NCI-H69 (cell line): ENCODE measurements around the gene PRKAR1B.
"Not testable (repeated sequence)": the region's sequence is repeated elsewhere in the genome, so short reads cannot be mapped to it uniquely, and the experiment has no call there.

Experiments used
- DNase-seq: peaks from one replicate; lab custom pipeline; 2025; lab: John Stamatoyannopoulos, UW

The PRKAR1B gene

DNA sequence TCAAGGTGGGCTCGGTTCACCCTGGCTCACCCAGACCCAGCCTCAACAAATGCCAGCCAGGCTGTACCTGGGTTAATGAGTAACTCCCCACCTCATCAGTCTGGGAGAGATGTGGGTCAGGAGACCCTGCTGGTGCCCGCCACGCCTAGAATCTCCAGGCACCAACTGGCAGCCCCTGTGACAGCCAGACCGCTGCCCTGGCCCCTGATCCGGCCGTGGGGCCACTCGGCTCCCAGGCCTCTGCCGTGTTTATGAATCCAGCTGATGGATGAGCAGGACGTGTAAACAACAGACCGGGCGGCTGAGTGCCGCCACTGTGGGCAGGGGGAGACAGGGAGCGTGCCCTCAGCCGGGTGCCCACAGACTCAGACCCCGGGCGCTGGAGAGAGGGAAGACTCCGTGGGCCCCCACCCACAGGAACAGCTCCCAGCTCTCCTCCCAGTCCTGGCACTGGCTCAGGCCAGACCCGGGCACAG is 173.4 kb downstream of the PRKAR1B start:
- no peak for DNase-seq

DNA sequence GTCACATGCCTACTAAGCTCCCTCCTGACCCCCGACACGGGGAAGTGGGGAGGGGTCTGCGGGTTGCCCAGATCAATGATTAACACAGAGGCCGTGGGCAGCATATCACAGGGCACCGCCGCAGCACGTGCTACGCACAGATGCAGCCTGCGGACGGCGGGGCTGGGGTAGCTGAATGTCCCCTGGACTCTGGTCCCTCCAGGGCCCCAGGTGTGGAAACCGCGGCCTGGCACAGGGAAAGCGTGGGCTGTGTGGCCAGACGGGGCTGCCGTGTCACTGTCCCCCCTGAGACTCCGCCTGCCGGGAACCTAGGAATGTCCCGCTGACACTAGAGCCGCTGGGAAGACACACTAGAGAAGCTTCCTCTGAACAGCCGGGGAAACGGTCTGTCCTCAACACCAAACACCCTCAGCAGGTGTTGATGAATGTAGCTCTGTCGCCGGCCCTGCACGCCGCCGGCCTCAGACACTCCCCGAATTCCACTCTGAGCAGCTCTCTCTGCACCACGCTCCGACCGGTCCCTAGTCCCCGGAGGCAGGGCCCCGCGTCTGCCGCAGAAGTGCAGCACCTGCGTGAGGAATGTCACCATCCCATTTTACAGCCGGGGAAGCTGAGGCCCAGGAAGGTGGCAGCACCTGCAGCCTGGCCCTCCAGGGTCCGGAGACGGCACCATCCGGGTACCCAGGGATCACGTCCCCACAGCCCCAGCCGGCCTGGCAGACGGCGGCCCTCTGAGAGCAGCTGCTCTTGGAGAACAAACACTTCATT is 174.0 kb downstream of the PRKAR1B start:
- DNase-seq, result no peak

DNA sequence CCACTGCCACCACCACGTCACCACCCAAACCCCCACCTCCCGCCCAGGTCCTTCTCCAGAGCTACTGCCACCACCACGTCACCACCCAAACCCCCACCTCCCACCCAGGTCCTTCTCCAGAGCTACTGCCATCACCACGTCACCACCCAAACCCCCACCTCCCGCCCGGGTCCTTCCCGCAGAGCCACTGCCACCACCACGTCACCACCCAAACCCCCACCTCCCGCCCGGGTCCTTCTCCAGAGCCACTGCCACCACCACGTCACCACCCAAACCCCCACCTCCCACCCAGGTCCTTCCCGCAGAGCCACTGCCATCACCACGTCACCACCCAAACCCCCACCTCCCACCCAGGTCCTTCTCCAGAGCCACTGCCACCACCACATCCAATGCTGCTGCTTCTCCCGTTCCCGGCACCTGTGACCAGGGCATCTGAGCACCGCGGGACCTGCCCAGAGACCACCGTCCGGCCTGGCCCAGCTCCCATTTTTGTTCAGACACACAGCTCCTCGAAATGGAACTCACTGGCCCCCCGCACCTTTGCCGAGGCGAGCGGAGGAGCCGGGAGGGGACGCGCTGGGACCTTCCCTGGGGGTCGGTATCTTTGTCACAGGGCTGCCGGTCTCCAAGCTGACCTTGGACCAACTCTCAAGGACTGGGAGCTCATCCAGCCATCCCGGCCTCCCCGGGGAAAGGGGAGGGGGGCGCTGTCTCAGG is 174.8 kb downstream of the PRKAR1B start:
- DNase-seq, result not testable (repeated sequence)

DNA sequence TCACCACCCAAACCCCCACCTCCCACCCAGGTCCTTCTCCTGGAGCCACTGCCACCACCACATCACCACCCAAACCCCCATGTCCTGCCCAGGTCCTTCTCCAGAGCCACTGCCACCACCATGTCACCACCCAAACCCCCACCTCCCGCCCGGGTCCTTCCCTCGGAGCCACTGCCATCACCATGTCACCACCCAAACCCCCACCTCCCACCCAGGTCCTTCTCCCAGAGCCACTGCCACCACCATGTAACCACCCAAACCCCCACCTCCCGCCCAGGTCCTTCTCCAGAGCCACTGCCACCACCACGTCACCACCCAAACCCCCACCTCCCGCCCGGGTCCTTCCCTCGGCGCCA is 175.5 kb downstream of the PRKAR1B start:
- DNase-seq, result not testable (repeated sequence)

DNA sequence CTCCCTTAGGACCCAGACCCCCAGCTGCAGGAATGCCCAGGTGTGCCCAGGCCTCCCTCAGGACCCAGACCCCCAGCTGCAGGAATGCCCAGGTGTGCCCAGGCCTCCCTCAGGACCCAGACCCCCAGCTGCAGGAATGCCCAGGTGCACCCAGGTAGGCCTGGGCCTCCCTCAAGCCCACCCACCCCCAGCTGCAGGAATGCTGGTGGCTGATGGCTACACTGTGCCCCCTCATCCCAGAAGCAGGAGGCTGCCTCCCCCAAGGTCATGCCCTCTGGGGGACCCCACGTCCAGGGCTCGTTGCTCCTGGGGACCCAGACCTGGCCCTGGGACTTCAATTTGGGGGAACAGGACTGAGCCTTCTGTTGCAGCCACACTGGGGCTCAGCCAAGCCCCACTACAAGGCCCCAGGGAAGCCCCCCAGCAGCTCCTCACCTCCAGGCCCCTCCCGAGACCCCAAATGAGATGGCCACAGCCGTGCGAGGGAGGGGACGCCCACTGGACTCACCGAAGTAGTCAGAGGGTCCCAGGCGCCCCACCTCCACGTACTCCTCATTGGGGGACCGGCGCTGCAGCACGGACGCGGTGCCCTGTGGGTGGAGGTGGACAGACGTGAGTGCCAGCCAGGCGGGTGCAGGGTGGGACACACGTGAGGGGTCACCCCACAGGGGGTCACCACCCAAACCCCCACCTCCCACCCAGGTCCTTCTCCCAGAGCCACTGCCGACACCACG is 176.0 kb downstream of the PRKAR1B start:
- DNase-seq, result no peak

DNA sequence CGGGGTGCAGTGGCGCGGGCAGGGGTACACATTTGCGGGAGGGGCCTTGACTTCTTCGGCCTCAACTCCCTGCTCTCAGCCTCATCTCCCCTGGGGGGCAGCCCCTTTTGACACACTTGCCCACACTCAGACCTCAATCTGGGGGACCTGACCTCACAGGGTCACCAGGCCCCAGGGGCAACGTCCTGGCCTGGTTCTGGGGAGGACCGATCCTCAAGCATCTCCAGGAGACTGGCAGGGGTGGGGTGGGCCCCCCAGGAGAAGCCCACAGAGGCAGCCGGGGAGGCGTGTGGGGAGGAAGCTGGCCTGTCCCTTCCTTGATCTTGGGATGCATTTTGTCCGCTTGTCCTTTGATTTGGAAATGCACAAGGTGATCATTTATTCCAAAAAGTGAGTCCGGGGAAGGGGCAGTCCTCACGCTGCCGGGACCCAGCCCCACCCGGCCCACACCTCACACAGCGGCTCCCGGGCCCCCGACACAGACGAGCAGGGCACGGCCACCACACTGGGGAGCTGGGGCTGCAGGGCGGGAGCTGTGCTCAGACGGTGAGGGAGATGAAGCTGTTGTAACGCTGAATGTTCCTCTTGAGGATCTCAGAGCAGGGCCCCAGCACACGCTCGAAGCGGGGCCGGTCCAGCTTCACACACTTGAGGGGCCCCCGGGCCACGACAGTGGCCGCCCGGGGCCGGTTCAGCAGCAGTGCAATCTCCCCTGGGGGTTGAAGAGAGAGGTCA is 177.0 kb downstream of the PRKAR1B start:
- no peak for DNase-seq

DNA sequence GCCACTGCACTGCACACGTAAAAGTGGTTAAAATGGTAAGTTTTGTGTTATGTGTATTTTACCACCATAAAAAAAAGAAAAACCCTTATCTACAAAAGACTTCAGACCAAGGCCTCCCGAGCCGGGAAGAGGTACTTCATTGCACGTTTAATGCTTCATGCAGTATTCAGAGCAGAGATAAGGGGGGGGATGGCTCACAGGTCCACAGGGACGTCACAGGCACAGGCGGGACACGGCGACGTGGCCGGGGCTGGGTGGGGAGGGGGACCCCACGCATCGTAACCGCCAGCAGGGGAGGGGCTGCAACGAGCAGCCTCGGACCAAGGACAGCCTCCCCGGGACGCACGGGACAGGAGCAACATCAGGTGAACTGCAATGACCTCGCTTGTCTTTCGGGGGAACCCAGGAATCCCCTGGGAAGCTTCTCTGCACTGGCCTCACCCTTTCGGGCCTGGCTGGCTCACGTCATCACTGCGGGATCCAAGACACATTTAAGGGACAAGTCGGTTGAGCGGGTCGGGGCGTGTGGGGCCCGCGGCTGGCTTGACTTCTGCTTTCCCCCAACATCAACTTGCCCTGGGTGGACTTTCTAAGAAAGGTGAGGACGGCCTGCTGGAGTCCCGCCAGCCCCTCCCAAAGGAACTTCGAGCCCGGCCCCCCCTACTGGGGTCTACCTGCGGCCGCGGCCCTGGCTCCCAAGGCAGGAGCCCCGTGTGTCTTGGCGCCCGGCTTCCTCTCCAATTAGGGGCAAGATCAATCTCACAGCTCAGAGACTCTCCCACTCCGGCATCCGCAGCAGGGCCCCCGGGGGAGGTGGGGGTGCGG is 177.8 kb downstream of the PRKAR1B start:
- no peak for DNase-seq

DNA sequence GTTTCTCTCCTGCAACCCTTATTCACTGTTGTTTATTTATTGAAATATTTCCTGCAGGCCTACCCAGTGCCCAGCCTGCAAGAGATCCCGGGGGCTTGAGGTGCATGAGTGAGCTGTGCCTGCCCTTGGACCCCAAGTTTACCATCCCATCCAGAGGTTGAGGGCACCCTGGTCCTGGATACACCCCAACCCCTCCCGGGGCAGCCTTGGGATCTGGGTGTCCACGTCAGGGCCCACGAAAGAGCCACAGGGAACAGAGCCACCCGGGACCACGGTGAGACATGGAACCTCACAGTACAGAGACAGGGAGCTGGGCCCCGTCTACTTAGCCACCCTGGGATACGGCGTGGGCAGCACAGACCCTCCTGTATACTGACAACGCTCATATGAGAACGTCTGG is 178.7 kb downstream of the PRKAR1B start:
- no peak for DNase-seq

DNA sequence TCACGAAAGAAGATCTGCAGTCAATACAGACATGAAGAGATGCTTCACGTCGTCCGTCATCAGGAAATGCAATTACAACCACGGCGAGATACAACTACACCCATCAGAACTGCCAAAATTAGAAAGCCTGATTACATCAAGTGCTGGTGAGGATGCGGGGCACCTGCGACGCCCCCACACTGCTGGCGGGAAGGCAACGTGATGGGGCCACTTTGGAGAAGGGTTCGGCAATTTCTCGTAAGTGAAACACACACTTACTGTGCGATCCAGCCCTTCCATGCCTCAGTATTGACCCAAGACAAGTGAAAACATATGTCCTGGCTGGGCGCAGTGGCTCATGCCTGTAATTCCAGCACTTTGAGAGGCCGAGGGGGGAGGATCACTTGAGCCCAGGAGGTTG is 181.6 kb downstream of the PRKAR1B start:
- no peak for DNase-seq

DNA sequence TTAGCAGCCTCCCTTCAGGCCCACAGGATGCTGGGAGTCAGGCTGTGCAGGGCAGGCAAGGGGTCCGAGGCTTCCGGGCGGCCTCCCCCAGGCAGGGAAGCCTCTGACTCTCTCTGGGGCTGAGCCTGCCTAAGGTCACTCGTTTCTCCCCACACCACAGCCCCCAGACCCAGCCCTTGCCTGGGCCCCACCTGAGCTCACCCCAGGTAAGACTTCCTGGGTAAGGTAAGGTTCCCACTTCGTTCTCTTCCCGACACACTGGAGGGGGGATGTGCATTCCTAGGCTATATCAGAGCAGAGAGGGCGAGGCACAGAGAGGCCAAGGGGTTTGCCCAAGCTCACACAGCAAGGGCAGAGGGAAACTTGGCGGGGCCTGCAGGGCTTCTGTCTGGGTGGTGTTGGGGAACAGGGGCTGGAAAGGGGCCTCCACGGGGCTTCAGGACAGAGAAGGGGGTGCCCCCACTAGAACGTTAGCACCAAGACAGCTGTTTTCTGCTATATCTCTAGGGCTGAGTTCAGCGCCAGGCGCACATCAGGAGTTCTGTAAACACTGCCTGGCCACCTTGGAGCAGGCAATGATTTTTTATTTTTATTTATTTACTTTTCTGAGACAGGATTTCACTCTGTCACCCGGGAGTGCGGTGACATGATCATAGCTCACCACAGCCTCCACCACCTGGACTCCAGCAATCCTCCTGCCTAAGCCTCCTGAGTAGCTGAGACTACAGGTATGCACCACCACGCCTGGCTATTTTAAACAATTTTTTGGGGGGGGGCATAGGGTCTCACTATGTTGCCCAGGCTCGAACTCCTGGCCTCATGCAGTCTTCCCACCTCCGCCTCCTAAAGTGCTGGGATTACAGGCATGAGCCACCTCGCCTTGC is 182.5 kb downstream of the PRKAR1B start:
- DNase-seq, result no peak

DNA sequence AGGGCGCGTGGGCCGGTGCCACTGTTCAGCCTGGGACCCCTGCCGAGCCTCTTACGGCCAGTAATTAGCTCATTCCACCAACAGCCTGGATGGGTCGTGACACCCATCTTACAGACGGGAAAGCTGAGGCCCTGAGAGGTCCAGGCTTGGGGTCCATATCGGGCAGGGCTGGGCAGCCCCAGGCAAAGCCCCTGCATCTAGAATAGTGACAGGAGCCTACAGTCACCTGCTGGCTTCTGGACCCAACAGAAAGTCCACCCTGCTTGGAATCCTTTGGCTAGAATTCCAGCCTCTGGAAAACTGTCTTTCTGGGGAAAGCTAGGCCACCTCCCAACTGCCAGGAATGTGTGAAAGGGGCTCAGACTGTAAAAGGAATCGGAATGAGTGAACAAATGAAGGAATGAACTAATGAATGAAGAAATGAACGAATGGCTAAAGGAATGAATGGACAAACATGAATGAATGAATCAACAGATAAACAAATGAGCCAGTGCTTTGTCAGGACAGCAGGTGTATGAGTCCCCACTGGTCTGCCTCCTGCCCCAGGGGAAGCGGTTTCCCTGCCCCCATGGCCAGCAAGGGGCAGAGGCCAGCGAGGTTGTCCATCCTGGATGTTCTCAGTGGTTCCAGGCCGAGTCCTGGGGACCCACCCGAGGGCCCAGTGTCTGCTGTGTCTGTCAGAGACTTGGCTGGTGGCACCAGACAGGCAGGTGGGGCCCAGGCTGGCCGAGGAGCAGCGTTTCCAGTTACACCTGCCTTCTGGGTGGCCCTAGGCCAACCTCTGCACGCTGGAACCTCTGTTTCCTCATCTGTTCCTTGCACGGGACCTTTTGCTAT is 183.4 kb downstream of the PRKAR1B start:
- DNase-seq, result no peak

DNA sequence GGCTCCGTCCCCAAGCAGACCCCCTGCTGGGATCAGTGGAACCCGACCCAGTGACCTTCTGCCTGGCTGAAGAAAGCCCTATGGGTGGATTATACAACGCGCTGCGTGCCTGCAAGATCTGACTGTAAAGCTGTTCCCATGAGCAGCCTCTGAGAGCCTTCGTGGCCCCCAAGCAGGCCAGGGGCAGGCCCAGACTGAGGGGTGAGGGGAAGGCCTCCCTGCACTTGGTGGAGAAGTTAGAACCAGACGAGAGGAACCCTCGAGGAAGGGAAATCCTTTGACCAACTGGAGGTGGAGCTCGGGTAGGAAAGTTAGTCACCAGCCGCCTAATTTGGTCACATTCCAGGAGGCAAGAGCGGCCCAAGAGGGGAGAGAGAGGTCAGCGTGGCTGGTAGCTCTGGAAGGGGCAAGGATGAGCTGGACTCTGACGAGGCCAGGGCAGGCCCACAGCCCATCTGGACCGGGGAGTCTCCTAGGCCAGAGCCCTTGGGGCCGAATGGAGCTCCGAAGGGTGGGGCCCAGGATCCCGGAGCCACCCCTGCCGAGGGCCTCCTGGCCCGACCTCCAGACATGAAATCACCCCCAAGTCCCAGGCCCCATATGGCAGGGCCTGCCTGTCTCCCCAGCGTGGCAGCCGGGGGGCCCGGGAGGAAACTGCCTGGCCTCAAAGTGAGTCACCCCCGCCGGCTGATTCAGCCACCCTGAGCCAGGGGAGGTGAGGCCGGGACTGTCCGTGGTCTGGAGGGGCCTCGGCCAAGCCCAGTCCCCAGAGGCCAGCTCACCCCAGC is 184.2 kb downstream of the PRKAR1B start:
- no peak for DNase-seq

DNA sequence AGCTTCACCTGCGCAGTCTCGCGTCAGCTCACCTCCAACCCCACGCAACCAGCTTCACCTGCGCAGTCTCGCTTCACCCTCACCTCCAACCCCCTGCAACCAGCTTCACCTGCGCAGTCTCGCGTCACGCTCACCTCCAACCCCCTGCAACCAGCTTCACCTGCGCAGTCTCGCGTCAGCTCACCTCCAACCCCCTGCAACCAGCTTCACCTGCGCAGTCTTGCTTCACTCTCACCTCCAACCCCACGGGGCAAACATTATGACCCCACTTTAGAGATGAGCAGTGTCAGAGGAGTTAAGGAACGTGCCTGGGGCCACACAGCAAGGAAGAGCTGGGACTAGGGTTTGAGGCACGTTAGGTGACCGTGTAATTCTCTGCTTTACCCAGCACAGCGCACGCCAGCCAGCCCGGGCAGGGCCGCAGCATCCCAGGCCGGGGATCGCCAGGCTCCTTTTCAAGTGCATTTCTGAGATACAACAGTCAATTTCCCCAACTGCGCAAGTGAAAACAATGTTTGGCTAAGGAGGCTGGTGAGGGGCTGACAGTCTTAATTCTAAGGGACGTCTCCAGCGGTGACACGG is 184.9 kb downstream of the PRKAR1B start:
- no peak for DNase-seq

DNA sequence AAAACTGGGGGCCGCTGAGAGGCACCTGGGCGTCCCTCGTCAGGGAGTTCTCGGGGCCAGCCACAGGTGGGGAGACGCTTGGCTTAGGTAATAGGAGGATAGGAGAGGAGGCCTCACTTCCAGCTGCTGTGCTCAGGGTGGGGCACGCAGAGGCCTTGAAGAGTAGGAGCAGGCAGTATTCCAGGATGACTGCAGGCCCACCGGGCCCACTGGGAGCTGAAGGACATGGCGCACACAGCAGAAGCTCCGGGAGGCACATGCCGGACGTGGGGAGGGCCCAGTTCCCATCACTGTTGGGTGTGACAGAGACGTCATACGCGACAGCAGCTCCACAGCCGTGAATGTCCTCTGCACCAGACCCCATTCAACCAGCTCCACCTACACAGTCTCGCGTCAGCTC is 185.4 kb downstream of the PRKAR1B start:
- DNase-seq, result no peak

DNA sequence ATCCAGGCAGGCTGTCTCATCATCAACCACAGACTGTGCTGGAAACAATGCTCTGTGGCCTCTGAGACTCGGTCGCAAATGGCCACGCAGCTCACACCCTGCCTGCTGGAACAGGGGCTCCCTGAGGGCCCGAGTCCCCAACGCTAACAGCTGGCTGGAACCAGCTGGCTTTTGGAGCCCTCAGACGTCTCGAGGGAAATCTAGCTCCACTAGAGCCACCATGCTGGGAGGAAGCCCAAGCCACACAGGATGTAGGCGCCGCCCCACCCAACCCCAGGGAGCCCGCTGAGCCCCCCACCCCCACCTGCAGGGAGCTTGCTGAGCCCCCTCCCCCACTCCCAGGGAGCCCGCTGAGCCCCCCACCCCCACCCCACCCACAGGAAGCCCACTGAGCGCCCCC is 186.1 kb downstream of the PRKAR1B start:
- no peak for DNase-seq

DNA sequence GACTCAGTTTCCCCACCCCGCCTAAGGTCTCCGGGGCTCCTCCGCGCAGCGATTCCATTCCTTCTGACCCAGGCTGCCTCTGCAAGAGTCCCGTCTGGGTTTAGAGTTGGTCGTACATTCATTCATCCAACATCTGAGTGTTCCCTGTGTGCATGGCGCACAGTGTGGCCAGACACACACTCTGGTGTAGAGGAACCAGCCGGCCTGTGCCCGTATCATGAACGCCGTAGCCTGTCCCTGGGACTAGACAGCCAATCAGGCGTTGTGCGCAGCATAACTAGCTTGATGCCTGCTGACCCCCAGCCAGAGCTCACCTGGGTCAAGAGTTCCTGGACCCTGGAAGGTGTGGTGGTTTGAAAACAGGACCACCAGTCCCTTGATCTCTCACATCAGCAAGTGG is 186.5 kb downstream of the PRKAR1B start:
- DNase-seq, result no peak

DNA sequence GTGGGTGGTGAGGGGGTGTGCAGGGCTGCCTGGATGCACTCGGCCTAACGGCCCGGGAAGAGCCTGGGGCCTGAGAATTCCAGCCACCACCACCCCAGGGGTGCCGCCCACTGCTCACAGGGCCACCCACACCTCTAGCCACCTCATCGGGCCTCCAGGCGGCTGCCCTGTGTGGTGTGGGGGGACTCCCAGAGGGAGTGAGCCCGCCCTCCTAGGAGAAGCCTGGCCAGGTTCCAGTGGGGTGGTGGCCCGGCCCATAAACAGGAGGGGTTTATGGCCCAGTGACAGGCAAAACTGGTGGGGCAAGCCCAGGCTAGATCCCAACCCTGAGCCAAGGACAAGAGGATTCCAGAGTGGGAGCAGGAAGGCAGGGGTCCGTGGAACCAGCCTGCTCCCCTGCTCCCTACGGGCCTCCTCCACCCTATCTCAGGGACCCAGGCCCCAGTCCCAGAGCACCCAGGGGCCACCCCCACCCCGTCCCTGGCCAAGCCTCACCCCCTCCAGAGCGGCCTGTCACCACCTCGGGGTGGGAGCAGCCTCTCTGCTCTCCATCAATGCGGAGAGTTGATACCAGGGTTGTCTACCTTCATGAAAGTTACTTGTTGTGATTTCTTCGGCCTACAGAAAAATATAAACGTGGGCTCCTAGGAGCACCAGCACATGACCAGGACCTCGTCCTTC is 187.2 kb downstream of the PRKAR1B start:
- no peak for DNase-seq
